NCI-H1092 treated with DMSO at 0.1 percent for 48 hours (cell line): ENCODE data around the gene C1QC.

ENCODE experiments used
- DNase-seq: peaks from one replicate; lab custom pipeline; 2025; lab: John Stamatoyannopoulos, UW

Gene C1QC

GRCh38 chr1:22680726-22681125 is 37.3 kb downstream of the C1QC start:
- DNase-seq, result peak; percentile 32

GRCh38 chr1:22681556-22682276 is 38.3 kb downstream of the C1QC start:
- DNase-seq, result no peak

- DNase-seq, result no peak
Measured at GRCh38 chr1:22683547-22683946, 40.1 kb downstream of the C1QC start.

GRCh38 chr1:22685591-22686059 is 42.2 kb downstream of the C1QC start:
- DNase-seq, result no peak

GRCh38 chr1:22687191-22687590 is 43.8 kb downstream of the C1QC start:
- peak; percentile 8 for DNase-seq

GRCh38 chr1:22688466-22688865 is 45.0 kb downstream of the C1QC start:
- no peak for DNase-seq

- DNase-seq, result peak; percentile 83
Measured at GRCh38 chr1:22689505-22689904, 46.1 kb downstream of the C1QC start.

GRCh38 chr1:22691031-22691753 is 47.8 kb downstream of the C1QC start:
- DNase-seq, result no peak

GRCh38 chr1:22694172-22694571 is 50.7 kb downstream of the C1QC start:
- no peak for DNase-seq

- DNase-seq, result no peak
Measured at GRCh38 chr1:22696610-22697009, 53.2 kb downstream of the C1QC start.
